K562 (cell line): ENCODE measurements around the gene MAN1A1.

Experiments used
- CBX3 ChIP-seq, 2 experiments: IDR thresholded peaks; 1 replicate in 1 of 2; 2 replicates in 1 of 2; pipeline ENCODE4 v1.6.1; 2012; ENCODE audit warnings: inconsistent platforms in 2 of 2, low read length in 2 of 2, borderline replicate concordance in 1 of 2, control low read depth in 1 of 2
- CEBPG ChIP-seq, 3 experiments: fragments of 200-800 bp in 1 of 3; sonication (Bioruptor generic) in 1 of 3; sonication (generic) in 1 of 3; formaldehyde crosslinking in 1 of 3; IDR thresholded peaks in 2 of 3; conservative IDR thresholded peaks in 1 of 3; 2 replicates each; pipeline versions ENCODE4 v1.6.1 to v1.8.0; 2016 to 2022; ENCODE audit warnings: missing compliant biosample characterization in 2 of 3, missing genetic modification characterization in 2 of 3, mild to moderate bottlenecking in 1 of 3, missing genetic modification reagents in 1 of 3
- EZH2 ChIP-seq: IDR thresholded peaks from 2 replicates; pipeline ENCODE4 v1.6.1; 2012; ENCODE audit warnings: low read depth, mild to moderate bottlenecking, inconsistent platforms, low read length, borderline replicate concordance
- GABPA ChIP-seq: fragments of 200-800 bp; sonication (Bioruptor generic); conservative IDR thresholded peaks from 2 replicates; pipeline ENCODE4 v1.6.1; 2016; ENCODE audit warnings: low read depth, missing genetic modification characterization, missing compliant biosample characterization
- KDM2B ChIP-seq: fragments of 250-450 bp; sonication (Bioruptor Pico); IDR thresholded peaks from 2 replicates; pipeline ENCODE4 v1.8.0; 2021; ENCODE audit warnings: mild to moderate bottlenecking, moderate library complexity
- MAFG ChIP-seq: fragments of 450-650 bp; conservative IDR thresholded peaks from 2 replicates; pipeline ENCODE4 v1.6.1; 2016; ENCODE audit warnings: missing genetic modification characterization, missing compliant biosample characterization
- MAZ ChIP-seq, 2 experiments: fragments of 450-650 bp in 1 of 2; sonication (generic) in 1 of 2; formaldehyde crosslinking; IDR thresholded peaks in 1 of 2; conservative IDR thresholded peaks in 1 of 2; 2 replicates each; pipeline versions ENCODE4 v1.4.0 to v1.5.0; 2020; ENCODE audit warnings: mild to moderate bottlenecking in 1 of 2, missing genetic modification reagents in 1 of 2
- NELFE ChIP-seq: IDR thresholded peaks from 2 replicates; pipeline ENCODE4 v1.6.1; 2011; ENCODE audit warnings: mild to moderate bottlenecking; ENCODE audit not compliant: insufficient read depth, insufficient read length
- SMAD3 ChIP-seq: fragments of 450-650 bp; formaldehyde crosslinking; conservative IDR thresholded peaks from 2 replicates; pipeline ENCODE4 v1.4.0; 2020; ENCODE audit warnings: mild to moderate bottlenecking
- SREBF2 ChIP-seq: sonication (generic); formaldehyde crosslinking; IDR thresholded peaks from 2 replicates; pipeline ENCODE4 v1.4.0; 2020; ENCODE audit warnings: mild to moderate bottlenecking, missing genetic modification reagents
- YY1 ChIP-seq, 3 experiments: IDR thresholded peaks; 2 replicates each; pipeline ENCODE4 v1.6.1; 2011; ENCODE audit warnings: low read length in 2 of 3, mild to moderate bottlenecking in 2 of 3, moderate library complexity in 2 of 3, borderline replicate concordance in 1 of 3, control low read depth in 1 of 3, low read depth in 1 of 3; ENCODE audit not compliant: insufficient read depth in 3 of 3, insufficient replicate concordance in 2 of 3, control insufficient read depth in 1 of 3, insufficient read length in 1 of 3; ENCODE audit errors: extremely low read depth in 1 of 3
- ZNF263 ChIP-seq: sonication (generic); formaldehyde crosslinking; IDR thresholded peaks from 2 replicates; pipeline ENCODE4 v1.8.0; 2022; ENCODE audit warnings: mild to moderate bottlenecking, missing genetic modification reagents, borderline replicate concordance
- TF ChIP-seq, protein P1 (sequence below), 3 experiments: IDR thresholded peaks in 2 of 3; conservative IDR thresholded peaks in 1 of 3; 2 replicates each; pipeline ENCODE4 v1.5.1; 2011 to 2012; ENCODE audit warnings: low read length in 3 of 3, mild to moderate bottlenecking in 3 of 3, control low read depth in 2 of 3, improper control_type of control experiment in 1 of 3, inconsistent platforms in 1 of 3, low read depth in 1 of 3, mixed read lengths in 1 of 3, moderate library complexity in 1 of 3; ENCODE audit not compliant: insufficient read depth in 2 of 3
- TF ChIP-seq, protein P2 (sequence below): sonication (generic); formaldehyde crosslinking; IDR thresholded peaks from 2 replicates; pipeline ENCODE4 v1.8.0; 2023; ENCODE audit warnings: mild to moderate bottlenecking, missing genetic modification reagents

GRCh38 chr6:119161438-119161837 is 188.1 kb downstream of the MAN1A1 start:
- TF ChIP-seq ZNF263 (CRISPR knock-in tag) (no peak), GABPA (tag) (no peak), YY1 (IDR thresholded peaks at IDR 0.05; ENCODE audit: borderline replicate concordance in 1 of 3, control insufficient read depth in 1 of 3, extremely low read depth in 1 of 3, insufficient read depth in 3 of 3, insufficient read length in 1 of 3, insufficient replicate concordance in 2 of 3, low read depth in 1 of 3, low read length in 2 of 3) (no peak), SMAD3 (CRISPR knock-in tag) (no peak), NELFE (no peak), KDM2B (CRISPR knock-in tag) (no peak), MAFG (tag) (no peak), CEBPG (CRISPR knock-in tag; IDR thresholded peaks at IDR 0.05) (no peak), CEBPG (tag; conservative IDR thresholded peaks at IDR 0.05 in 1 of 2, IDR thresholded peaks at IDR 0.05 in 1 of 2) (no peak), CBX3 (IDR thresholded peaks at IDR 0.05; ENCODE audit: borderline replicate concordance in 1 of 2, low read length in 2 of 2) (no peak), SREBF2 (CRISPR knock-in tag) (no peak), EZH2 (no peak), MAZ (CRISPR knock-in tag; conservative IDR thresholded peaks at IDR 0.05 in 1 of 2, IDR thresholded peaks at IDR 0.05 in 1 of 2) (no peak)
- TF ChIP-seq, protein P1, sequence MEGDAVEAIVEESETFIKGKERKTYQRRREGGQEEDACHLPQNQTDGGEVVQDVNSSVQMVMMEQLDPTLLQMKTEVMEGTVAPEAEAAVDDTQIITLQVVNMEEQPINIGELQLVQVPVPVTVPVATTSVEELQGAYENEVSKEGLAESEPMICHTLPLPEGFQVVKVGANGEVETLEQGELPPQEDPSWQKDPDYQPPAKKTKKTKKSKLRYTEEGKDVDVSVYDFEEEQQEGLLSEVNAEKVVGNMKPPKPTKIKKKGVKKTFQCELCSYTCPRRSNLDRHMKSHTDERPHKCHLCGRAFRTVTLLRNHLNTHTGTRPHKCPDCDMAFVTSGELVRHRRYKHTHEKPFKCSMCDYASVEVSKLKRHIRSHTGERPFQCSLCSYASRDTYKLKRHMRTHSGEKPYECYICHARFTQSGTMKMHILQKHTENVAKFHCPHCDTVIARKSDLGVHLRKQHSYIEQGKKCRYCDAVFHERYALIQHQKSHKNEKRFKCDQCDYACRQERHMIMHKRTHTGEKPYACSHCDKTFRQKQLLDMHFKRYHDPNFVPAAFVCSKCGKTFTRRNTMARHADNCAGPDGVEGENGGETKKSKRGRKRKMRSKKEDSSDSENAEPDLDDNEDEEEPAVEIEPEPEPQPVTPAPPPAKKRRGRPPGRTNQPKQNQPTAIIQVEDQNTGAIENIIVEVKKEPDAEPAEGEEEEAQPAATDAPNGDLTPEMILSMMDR (IDR thresholded peaks at IDR 0.05 in 2 of 3, conservative IDR thresholded peaks at IDR 0.05 in 1 of 3; ENCODE audit: insufficient read depth in 2 of 3, low read depth in 1 of 3, low read length in 3 of 3) = no peak
- TF ChIP-seq, protein P2, sequence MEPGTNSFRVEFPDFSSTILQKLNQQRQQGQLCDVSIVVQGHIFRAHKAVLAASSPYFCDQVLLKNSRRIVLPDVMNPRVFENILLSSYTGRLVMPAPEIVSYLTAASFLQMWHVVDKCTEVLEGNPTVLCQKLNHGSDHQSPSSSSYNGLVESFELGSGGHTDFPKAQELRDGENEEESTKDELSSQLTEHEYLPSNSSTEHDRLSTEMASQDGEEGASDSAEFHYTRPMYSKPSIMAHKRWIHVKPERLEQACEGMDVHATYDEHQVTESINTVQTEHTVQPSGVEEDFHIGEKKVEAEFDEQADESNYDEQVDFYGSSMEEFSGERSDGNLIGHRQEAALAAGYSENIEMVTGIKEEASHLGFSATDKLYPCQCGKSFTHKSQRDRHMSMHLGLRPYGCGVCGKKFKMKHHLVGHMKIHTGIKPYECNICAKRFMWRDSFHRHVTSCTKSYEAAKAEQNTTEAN (CRISPR knock-in tag) = no peak
